RCC 7860 (cell line): ENCODE data around the gene RYK.

Experiments used
- DNase-seq: peaks from one replicate; pipeline ENCODE4 v3.0.0-alpha.2; 2015; ENCODE audit warnings: low spot score
- FAIRE-seq: peaks from 2 replicates; lab custom pipeline; 2012; peaks lifted over from hg19 to GRCh38; lab: Jason Lieb, UNC

Gene RYK

DNA sequence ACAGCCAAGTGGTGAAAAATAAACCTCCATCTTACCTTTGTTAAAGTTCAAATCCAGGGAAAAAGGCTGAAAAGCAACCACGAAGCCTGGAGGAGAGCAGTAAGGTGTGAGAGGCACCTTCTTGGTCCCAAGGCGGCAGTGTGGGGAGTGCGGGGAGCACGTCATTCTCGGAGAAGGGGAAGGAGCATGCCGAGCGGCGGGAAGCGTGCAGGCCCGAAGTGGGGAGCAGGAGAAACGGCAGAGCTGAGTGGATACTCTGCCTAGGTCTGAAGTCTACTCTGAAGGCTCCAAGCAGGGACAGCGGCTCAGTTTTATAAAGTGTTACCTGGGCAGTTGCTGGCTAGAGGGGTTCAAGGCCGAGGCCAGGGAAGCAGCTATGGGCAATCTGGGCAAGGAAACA is 96.9 kb downstream of the RYK start:
- FAIRE-seq (no peak), DNase-seq (no peak)

DNA sequence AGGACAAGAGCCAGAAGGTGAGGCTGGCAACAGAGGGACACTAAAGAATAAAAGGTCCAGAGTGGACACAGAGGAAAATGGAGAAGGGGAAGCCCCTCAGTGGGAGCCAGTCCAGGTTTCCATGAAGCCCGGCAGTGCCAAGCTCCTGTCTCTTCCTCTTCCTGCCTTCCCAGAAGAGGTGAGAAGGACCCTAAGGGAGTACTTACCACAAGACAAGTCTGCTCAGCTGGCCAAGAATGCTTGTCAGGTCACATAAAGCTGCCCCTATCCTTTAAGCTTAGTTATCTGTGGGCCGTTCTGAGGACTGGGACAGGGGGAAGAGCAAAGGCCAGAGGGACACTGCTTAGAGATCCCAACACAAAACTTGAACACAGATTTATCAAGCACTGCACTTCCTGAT is 100.2 kb downstream of the RYK start:
- FAIRE-seq (no peak), DNase-seq (no peak)

DNA sequence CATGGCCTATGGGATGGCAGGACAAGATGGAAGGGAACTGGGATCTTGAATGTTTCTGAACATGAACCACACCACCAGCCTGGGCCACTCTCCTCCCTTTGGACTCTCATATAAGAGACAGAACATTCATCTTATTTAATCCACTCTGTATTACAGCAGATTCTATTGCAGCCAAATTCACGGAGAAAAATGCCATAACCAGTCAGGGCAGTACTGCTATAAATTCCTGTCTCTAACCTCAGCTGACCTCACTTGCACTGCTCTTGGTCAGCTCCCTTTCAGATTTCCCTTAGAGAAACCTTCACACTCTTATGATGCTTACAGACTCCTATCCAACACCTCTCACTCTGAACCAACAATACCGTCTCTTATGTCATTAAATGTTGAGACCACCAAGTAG is 101.4 kb downstream of the RYK start:
- DNase-seq (no peak), FAIRE-seq (no peak)

DNA sequence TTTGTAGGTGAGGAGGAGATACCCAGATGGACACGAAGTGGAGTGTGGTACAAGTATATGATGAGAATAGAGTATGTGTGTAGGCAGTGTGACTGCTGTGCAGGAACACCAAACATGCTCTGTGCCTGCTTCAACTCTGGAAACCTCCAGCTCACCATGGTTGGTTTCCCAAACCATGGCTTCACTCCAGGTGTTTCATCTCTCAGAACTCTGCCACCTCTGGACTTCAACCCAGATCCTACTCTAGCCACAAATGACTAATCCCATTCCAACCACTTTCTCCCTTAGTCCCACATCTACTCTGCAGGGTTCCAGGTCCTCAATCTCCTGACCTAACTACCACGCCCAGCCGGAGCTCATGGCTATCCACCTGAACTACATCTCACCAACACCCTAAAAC is 102.1 kb downstream of the RYK start:
- FAIRE-seq (no peak), DNase-seq (no peak)

DNA sequence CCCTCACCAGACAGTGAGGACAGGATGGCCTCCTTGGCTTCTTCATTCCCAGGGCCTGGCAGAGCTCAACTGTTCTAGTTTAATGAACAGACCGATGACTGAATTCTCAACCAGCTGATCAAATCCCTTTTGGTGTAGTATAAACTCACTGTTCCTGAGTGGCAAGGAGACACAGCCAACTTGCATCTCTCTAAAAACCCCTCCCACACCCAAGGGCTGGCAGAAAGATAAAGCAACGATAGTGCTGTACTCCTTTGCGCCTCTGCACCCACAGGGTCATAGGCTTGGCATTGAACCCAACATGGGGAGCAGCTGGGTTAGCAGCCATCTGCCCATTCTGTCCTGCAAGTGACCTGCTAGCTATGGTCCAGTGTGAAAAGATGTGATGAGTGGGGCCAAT is 103.2 kb downstream of the RYK start:
- DNase-seq (no peak), FAIRE-seq (no peak)

DNA sequence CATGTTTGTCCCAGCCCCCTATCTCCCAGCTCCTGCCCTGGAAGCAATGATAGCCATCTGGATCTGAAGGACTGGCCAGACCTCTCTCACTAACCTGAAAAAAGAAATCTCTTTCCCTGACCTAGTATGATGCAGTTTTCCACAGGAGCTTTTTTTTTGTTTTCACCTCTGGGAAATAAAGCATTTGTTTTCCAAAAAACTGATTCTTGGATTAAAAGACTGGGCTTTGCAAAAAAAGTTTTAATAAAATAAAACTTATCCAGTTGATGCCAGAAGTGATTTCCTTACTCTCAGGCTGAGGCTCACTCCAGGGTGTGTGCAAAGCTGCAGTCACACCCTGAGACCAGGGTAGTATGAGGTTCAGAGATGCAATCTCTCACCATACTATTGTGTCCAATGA is 104.0 kb downstream of the RYK start:
- DNase-seq (no peak), FAIRE-seq (no peak)

DNA sequence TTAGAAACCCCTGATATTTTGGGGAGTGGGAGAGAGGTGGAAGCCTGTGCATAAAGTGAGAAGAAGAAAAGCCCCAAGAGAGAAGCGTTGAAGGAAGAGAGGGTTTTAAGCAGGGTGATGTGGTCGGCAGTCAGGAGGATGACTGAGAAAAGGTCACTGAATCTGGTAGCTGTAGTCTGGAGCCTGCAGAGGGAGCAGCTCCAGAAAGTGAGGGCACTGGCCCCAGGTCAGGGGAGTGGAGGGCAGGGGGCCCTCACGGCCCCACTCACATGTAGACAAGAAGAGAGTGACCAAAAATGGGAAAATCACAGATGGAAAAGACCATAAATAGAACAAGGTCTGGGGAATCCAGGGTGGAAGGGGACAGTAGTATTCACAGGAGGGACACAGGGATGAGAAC is 105.5 kb downstream of the RYK start:
- FAIRE-seq (no peak), DNase-seq (no peak)

DNA sequence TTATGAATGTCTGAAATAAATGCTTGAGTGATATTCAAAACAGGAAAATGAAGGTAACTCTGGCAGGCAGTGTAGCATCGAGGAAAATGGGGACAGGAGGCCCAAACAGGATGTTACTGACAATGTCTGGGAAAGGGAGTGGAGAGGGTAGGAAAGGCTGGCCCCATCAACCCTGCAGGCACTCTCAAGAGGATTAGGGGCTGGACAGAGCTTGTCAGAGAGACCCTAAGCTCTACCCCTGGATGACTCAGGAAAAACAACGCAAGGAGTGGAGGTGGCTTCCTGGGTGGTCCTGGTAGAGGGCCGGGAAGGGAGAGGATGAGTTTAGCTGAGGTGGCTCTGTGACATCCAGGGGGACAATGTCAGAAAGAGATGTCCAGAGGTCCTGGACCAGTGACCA is 106.0 kb downstream of the RYK start:
- FAIRE-seq (no peak), DNase-seq (no peak)

DNA sequence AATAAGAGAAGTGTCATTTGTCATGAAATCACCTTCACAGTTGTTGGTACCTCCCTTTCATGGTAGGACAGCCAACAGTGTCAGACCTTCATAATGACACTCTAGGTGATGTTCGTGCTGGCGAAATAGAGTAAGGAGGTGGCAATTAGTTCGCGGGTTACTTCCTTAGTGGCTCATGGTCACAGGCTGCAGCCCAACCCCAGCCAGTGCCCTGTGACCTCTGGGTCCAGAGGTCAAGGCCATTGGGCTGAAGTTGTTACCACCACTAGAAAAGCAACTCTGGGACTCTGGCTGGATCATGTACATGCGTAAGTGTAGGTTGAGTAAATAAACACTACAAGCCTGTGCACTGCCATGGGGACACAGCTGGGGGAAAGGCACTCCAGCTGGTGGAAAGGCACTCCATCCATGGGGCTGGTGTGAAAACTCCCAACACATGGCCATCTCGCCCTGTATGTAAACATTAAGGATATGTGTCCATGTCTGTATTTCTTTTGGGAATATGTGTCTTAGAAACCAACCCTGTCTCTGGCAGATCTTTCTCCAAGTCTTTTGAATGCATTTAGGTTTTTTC is 106.7 kb downstream of the RYK start:
- FAIRE-seq (no peak), DNase-seq (no peak)

DNA sequence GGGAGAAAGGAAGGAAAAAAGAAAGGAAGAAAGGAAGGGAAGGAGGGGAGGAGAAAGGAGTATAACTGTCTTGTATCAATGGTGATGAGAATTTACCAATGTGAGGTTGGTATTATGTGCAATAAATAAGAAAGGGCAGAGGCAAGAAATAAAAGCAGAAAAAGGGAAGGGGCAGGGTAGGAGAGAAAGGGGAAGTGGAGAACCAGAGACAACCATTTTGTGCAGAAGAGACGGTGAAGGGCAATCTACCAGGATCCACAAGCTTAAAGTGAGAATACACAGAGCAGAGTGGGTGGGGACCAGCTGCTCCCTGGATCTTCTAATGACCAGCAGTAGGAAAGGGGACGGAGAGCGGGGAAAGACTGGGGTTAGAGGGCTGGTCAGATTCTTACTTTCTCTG is 114.1 kb downstream of the RYK start:
- DNase-seq, result no peak
- no peak for FAIRE-seq

DNA sequence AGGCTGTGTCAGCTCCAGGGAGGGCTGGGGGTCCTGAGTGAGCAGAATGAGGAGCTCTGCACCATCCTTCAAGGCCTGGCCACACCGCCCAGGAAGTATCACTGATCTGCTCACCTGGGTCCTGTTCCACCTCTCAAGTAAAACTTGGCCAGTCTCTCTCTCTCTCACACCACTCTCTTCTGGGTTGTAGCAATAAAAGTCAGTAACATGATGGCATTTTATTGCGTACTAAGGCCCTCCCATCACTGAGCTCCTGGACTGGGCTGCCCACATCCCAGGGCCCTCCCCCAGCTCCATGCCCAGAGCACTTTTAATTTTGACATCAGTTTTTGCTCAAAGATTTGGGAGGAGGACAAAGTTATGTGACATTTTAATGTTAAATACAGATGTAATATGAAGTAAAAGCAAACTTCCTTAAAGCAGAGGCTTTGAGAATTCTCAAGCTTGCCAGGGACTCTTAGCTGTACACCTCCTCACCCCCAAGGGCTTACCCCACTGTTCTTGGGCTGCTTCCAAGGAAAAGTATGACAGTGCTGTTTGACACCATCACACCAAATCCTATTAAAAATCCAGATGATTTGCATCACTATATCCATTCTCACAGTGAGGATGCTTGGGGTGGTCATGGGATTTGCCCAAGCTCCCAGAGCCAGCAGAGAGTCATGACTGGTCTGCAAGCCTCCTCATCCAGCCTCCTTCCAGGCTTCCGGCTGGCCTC is 115.8 kb downstream of the RYK start:
- no peak for DNase-seq
- no peak for FAIRE-seq

DNA sequence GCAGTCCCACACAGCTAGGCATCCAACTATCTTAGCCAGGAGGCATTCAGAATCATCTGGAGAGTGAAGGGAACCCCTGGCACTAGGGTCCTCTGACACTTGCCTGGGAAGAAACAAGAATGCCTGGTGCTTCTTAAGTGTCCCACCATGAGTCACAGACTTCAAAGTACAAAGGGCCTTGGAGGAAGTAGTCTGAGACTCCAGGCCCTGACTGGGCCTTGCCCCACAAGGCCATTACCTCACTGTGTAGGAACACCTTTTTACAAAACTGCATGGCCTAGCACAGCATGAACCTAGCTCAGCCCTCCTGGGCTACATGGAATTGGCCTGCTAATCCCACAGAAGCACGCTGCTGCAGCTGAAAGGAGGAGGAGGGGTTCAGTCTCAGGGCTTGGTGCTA is 116.4 kb downstream of the RYK start:
- FAIRE-seq (no peak), DNase-seq (no peak)

DNA sequence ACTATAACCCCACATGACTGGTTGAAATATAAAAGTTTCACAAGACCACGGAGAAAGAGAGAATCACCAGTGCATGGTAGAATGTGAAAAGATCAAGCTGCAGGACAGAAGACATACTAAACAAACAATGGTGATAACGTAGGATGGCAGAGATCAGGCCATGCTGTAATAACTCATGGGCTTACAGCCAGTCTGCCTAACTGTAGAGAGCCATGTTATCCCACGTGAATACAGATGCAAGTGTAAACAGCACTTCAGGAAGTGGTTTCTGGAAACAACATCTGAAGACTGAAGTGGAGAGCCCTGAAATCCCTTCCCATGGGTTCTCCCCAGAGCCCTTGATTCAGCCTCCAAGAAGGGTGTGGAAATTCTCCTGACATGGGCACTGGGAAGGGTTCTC is 117.7 kb downstream of the RYK start:
- no peak for FAIRE-seq
- no peak for DNase-seq

DNA sequence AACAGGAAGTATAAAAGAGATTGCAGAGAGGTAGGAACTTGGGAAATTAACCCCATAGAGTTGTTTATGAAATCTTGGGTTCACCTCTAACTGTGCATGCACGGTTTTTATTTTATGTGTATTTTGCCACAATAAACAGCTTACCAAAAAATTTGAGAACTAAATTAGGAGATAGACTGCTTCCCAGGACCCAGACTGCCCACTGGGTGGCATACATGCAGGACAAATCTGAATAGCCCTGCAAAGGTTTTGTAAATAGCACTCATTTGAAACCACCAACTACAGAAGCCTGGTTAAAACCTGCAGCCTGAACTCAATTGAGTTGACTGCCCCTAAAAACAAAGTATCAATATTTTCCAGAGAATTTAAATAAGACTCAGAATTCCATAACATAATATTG is 124.5 kb downstream of the RYK start:
- DNase-seq (no peak), FAIRE-seq (no peak)

DNA sequence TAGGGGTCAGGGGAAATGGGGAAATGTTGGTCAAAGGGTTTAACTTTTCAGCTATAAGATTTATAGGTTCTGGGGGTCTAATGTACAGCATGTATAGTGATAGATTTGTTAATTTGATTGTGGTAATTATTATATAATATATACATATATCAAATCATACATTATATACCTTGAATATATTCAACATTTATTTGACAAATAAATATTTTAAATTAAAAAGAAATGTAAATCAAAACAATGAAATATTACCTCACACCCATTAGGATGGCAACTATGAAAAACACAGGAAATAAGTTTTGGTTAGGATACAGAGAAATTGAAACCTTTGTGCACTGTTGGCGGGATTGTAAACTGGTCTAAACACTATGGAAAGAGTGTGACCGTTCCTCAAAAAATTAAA is 135.9 kb downstream of the RYK start:
- FAIRE-seq, result no peak

DNA sequence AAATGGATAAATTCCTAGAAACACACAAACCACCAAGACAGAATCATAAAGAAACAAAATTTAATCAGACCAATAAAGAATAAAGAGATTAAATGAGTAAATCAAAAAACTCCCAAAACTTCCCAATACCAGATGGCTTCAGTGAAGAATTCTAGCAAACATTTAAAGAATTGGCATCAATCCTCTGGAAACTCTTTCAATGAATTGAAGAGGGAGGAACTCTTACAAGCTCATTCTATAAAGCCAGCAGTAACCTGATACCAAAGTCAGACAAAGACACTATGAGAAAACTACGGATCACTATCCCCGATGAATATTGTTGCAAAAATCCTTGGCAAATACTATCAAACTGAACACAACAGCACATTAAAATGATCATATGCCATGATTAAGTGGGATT is 139.0 kb downstream of the RYK start:
- no peak for FAIRE-seq
- no peak for DNase-seq

More for the DNA sequence above, 135.9 kb downstream of the RYK start:
- no peak for DNase-seq

DNA sequence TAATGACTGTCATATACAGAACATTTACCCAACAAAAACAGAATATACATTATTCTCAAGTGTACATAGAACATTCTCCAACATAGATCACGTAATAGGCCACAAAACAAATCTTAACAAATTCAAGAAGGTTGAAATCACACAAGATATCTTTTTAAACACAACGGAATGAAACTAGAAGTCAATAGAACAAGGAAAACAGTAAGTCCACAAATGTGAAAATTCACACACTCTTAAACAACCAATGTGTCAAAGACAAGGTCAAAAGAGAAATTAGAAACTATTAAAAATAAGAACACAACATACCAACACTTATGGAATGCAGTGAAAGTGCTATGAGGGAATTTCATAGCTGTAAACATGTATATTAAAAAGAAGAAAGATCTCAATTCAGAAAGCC is 139.7 kb downstream of the RYK start:
- FAIRE-seq (no peak), DNase-seq (no peak)
